ENCODE data around the gene CDHR1.

The CDHR1 gene

DNA sequence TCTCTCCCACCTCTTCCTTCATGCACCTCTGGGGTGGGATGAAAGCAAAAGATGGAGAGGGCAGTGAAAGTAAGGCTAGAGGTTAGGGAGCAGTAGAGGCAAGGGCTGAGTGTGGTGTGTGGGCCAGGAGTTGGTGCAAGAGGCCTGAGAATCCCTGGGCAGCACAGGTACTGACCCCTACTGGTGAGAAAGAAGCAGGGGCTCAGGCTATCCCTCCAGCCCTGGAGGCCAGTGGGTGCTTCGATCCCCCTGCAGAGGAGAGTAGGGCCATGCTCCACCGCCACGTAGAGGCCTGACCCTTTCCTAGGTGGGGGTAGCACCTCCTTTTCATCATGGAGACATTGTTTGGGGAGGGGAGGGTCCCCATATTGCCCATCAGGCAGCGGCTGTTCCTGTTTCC is 9.8 kb downstream of the CDHR1 start:
- H3K4me3 ChIP-seq (replicated peaks; ENCODE audit: low read depth, low read length): no peak overlapping the region
- TF ChIP-seq, protein P1, sequence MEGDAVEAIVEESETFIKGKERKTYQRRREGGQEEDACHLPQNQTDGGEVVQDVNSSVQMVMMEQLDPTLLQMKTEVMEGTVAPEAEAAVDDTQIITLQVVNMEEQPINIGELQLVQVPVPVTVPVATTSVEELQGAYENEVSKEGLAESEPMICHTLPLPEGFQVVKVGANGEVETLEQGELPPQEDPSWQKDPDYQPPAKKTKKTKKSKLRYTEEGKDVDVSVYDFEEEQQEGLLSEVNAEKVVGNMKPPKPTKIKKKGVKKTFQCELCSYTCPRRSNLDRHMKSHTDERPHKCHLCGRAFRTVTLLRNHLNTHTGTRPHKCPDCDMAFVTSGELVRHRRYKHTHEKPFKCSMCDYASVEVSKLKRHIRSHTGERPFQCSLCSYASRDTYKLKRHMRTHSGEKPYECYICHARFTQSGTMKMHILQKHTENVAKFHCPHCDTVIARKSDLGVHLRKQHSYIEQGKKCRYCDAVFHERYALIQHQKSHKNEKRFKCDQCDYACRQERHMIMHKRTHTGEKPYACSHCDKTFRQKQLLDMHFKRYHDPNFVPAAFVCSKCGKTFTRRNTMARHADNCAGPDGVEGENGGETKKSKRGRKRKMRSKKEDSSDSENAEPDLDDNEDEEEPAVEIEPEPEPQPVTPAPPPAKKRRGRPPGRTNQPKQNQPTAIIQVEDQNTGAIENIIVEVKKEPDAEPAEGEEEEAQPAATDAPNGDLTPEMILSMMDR (IDR thresholded peaks at IDR 0.05; ENCODE audit: low read depth, low read length, missing control alignments): peak; percentile 44
- DNase-seq (ENCODE audit: extremely low read depth, low read depth): no peak

DNA sequence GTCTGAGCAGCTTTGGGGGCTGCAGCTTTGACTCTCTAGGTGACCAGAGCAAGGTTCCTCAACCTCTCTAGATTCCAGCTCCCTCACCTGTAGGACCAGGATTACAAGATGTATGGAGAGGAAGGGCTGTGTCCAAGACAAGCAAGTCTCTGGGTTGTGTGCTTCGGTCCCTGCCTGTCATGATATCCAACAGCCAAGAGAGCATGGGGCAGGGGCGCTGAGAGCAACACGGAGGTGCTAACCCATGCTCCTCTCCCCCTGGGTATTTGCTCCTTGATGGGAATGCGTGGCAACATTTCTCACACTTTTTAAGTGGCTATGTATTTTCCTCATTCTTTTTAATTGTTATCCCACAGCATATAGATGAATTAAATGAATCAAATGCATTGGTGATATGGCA is 10.3 kb downstream of the CDHR1 start:
- no peak overlapping the region for H3K4me3 ChIP-seq (replicated peaks; ENCODE audit: low read depth, low read length)
- no peak for DNase-seq (ENCODE audit: extremely low read depth, low read depth)
- TF ChIP-seq, protein P1 (IDR thresholded peaks at IDR 0.05; ENCODE audit: low read depth, low read length, missing control alignments): no peak

DNA sequence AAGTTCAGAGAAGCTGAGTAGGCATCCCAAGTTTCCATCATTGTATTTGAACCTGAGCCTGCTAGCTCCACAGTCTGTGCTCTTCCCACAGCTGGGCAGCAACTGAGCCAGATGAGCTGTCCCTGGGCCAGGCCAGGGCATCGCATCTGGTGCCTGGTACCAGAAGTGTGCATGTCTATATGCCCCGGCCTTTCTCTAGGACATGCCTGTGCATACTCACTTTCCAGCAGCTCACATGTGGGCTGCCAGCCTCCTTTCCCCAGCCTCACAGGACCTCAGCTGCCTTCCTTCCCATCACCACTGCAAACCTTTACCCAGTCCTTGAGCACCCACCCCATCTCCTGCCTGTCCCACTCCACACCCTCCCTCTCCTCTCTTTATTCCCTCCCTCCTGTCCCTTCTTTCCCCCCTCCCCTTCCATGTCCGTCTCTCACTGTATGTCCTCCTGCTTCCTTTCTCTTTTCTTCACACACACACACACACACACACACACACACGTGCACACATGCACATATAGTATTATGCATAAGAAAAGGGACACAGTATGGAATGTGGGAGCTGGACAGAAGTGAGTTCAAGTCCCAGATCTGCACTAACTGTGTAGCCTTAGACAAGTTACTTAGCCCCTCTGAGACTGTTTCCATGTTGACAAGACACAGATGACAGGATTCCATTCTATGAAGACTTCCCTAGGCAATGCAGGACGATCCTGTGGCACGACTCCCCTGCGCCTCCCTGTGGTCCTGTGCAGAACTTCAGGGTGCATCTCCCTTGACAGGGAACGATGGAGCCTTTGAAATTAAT is 10.9 kb downstream of the CDHR1 start:
- TF ChIP-seq, protein P1 (IDR thresholded peaks at IDR 0.05; ENCODE audit: low read depth, low read length, missing control alignments): peak; percentile 88
- H3K4me3 ChIP-seq (replicated peaks; ENCODE audit: low read depth, low read length): no peak overlapping the region
- peak; percentile 15 for DNase-seq (ENCODE audit: extremely low read depth, low read depth)

- TF ChIP-seq, protein P1 (IDR thresholded peaks at IDR 0.05; ENCODE audit: low read depth, low read length, missing control alignments): no peak
- H3K4me3 ChIP-seq (replicated peaks; ENCODE audit: low read depth, low read length): no peak overlapping the region
- no peak for DNase-seq (ENCODE audit: extremely low read depth, low read depth)
Observed at GRCh38 chr10:84205853-84206525, 11.7 kb downstream of the CDHR1 start.

- DNase-seq (ENCODE audit: extremely low read depth, low read depth): no peak
- TF ChIP-seq, protein P1 (IDR thresholded peaks at IDR 0.05; ENCODE audit: low read depth, low read length, missing control alignments): no peak
- H3K4me3 ChIP-seq (replicated peaks; ENCODE audit: low read depth, low read length): no peak overlapping the region
Observed at GRCh38 chr10:84208023-84208422, 13.7 kb downstream of the CDHR1 start.

GRCh38 chr10:84211566-84211965 is 17.2 kb downstream of the CDHR1 start:
- H3K4me3 ChIP-seq (replicated peaks; ENCODE audit: low read depth, low read length): no peak overlapping the region
- TF ChIP-seq, protein P1 (IDR thresholded peaks at IDR 0.05; ENCODE audit: low read depth, low read length, missing control alignments): no peak

More at GRCh38 chr10:84211566-84211965, 17.2 kb downstream of the CDHR1 start:
- DNase-seq (ENCODE audit: extremely low read depth, low read depth): no peak

Data from HFF-Myc (cell line).